RWPE1 (cell line): ENCODE data around the gene ESR2.

Experiments used
- CTCF ChIA-PET: fragments of 350-600 bp; sonication (Branson Sonifier 250); formaldehyde crosslinking; extraction: SDS; loops from one replicate; lab custom pipeline; 2021; lab: Yijun Ruan, JAX
- POLR2A ChIA-PET: fragments of 400-600 bp; formaldehyde crosslinking; extraction: SDS; loops from one replicate; lab custom pipeline; 2020; ENCODE audit warnings: antibody characterized with exemption; ENCODE audit not compliant: low non-redundant PET; lab: Yijun Ruan, JAX
- DNase-seq: peaks from one replicate; pipeline ENCODE4 v3.0.0; 2012; ENCODE audit warnings: low spot score
- H3K27ac ChIP-seq: fragments of 450-650 bp; 2 replicates; pipeline ENCODE4 v1.5.1; 2017
- TF ChIP-seq, protein P1 (sequence below): fragments of 450-650 bp; conservative IDR thresholded peaks from 2 replicates; pipeline ENCODE4 v1.5.1; 2017; ENCODE audit warnings: low read depth, mild to moderate bottlenecking

Gene ESR2

DNA sequence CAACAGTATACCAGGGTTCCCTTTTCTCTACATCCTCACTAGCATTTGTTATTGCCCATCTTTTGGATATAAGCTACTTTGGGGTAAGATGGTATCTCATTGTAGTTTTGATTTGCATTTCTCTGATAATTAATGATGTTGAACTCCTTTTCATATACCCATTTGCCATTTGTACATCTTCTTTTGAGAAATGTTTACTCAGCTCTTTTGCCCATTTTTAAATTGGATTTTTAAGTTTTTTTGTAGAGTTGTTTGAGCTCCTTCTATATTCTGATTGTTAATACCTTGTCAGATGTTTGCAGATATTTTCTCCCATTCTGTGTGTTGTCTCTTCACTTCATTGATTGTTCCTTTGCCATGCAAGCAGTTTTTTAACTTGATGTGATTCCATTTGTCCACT is 22.2 kb downstream of the ESR2 start:
- ChIA-PET POLR2A (no interaction called here), CTCF (interaction anchor here (0.6 kb wide), 1 partner anchor 395 kb away, joined by 3 read pairs; no protein-coding TSS in a partner anchor)
- DNase-seq = no peak
- H3K27ac ChIP-seq = no peak overlapping the region
- TF ChIP-seq, protein P1, sequence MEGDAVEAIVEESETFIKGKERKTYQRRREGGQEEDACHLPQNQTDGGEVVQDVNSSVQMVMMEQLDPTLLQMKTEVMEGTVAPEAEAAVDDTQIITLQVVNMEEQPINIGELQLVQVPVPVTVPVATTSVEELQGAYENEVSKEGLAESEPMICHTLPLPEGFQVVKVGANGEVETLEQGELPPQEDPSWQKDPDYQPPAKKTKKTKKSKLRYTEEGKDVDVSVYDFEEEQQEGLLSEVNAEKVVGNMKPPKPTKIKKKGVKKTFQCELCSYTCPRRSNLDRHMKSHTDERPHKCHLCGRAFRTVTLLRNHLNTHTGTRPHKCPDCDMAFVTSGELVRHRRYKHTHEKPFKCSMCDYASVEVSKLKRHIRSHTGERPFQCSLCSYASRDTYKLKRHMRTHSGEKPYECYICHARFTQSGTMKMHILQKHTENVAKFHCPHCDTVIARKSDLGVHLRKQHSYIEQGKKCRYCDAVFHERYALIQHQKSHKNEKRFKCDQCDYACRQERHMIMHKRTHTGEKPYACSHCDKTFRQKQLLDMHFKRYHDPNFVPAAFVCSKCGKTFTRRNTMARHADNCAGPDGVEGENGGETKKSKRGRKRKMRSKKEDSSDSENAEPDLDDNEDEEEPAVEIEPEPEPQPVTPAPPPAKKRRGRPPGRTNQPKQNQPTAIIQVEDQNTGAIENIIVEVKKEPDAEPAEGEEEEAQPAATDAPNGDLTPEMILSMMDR = no peak

DNA sequence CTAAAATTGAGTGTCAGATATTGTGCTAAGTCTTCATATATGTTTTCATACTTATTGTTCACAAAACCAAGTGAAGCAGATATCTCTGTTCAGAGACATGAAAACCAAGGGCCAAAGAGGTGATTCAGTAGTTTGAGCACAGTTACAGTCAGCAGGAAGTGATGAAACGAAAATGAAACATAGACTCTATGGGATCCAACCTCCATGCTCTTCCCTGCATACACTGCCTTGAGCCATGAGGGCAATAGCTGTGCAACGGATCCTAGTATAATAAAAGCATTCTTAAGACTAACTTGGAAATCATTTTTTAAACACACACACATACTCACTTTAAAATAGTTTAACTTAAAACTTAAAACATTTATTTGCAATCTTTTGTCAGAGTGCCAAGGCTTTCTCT is 27.9 kb downstream of the ESR2 start:
- ChIA-PET POLR2A (no interaction called here), CTCF (no interaction called here)
- no peak for DNase-seq
- TF ChIP-seq, protein P1 = no peak
- H3K27ac ChIP-seq = no peak overlapping the region

DNA sequence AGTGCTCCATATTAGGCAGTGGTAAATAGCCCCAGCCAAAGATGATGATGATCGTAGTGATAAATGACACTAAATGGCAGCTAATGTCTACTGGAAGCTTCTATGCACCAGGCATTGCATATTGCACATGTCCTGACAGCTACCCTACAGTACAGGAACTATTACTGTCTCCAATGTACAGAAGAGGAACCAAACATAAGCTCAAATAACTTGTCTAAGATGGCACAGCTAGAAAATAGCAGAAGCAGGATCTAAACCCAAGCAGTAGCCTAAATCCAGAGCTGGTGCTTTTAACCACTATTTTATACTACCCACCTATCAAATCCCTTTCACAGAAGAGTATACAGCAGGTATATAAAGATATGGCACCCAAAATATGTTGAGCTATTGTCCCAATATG is 28.9 kb downstream of the ESR2 start:
- CTCF ChIA-PET = interaction anchor here (0.5 to 1.0 kb wide), 2 partner anchors 39 to 762 kb away, joined by 3 read pairs; no protein-coding TSS in a partner anchor
- no peak for DNase-seq
- POLR2A ChIA-PET = no interaction called here
- TF ChIP-seq, protein P1 = no peak
- H3K27ac ChIP-seq = no peak overlapping the region

DNA sequence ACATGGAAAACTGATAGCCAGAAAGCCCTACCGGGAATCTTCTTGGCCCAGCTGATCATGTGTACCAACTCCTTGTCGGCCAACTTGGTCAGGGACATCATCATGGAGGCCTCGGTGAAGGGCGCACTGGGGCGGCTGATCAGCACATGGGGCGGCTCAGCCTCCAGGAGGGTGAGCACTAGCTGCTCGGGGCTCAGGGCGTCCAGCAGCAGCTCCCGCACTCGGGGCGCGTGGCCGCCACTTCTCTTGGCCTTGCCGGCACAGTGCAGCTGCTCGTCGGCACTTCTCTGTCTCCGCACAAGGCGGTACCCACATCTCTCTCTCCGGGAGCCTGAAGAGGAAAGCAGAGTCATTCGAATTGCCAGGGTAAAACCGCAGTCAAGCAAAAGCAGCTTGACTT is 33.8 kb downstream of the ESR2 start:
- TF ChIP-seq, protein P1 = no peak
- no peak overlapping the region for H3K27ac ChIP-seq
- POLR2A ChIA-PET = no interaction called here
- CTCF ChIA-PET = no interaction called here
- no peak for DNase-seq

DNA sequence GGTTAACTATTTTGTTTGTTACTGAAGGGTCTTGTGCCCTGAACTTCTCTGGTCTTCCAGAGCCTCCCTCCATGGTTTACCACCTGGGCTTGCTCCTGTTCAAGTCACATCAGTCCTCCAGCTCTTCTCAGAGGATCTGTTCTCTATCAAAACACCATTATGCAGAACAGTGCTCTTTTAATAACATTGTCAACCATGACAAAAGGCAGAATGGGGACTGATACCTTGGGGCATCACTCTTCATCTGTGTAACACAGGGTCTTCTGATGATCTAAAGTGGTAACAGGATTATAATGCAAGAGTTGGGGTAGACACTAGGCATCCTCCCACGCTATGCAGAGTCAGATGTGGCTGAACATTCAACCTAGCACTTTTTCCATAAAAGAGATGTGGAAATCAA is 38.4 kb downstream of the ESR2 start:
- DNase-seq = no peak
- TF ChIP-seq, protein P1 = no peak
- ChIA-PET POLR2A (no interaction called here), CTCF (no interaction called here)
- H3K27ac ChIP-seq = no peak overlapping the region

DNA sequence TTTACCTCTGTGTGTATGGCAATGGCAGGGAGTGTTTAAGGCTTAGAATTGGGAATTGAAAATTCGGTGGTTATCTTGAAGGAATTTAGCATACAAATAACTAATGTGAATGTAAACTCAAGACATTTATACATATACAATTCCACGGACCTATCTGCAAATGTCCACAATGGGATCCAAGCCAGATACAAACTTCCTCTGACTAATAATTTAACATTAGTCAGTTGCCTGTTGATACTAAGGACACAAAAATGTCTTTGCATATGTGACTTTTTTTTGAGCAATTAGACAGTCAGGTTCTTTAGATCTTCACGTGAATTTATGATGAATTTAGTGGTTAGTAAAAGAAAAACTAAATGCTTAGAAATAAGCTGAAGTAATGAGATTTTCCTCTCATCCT is 40.5 kb downstream of the ESR2 start:
- POLR2A ChIA-PET = no interaction called here
- DNase-seq = peak; percentile 35
- no peak overlapping the region for H3K27ac ChIP-seq
- CTCF ChIA-PET = no interaction called here
- TF ChIP-seq, protein P1 = no peak
